Measurements from ENCODE around the gene CSMD2. TPM values are rescaled to one million over a fixed set of nuclear protein-coding genes. Genes with fewer than 3 reads are reported as not detected.
"Not testable (repeated sequence)": the region's sequence is repeated elsewhere in the genome, so short reads cannot be mapped to it uniquely, and the experiment has no call there.

CSMD2 gene
- total RNA-seq, 1 experiment from 2014 or later = 0.03 TPM

DNA sequence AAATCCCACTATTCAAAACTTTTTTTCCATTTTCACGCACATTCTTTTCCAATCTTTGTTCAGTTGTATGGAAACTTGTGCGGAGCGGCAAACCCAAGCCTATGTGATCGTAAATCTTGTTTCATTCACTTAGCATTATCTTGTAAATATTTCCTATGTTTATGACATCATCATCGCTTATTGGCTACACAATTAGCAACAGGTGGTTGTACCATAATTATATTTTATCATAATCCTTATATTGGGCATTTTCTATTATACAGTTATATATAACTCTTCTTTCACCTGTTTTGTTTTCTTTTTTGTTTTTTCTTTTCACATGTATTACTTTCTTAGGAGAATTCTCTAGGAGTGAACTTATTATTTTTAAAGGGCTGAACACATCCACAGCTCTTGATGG is 627.1 kb downstream of the CSMD2 start:
- in situ Hi-C loops (cut with HindIII; ENCODE audit: low pct_unique_long_range_greater_than_20kb, low sequenced_read_pairs) = no loop called here

GRCh38 chr1:33535334-33535733 is 629.7 kb downstream of the CSMD2 start:
- no peak for DNase-seq (ENCODE audit: low read depth, low spot score)
- in situ Hi-C loops (cut with HindIII; ENCODE audit: low pct_unique_long_range_greater_than_20kb, low sequenced_read_pairs) = no loop called here

More for the DNA sequence above, 627.1 kb downstream of the CSMD2 start:
- no peak for DNase-seq (ENCODE audit: low read depth, low spot score)

GRCh38 chr1:33532936-33533335 is 632.1 kb downstream of the CSMD2 start:
- in situ Hi-C loops (cut with HindIII; ENCODE audit: low pct_unique_long_range_greater_than_20kb, low sequenced_read_pairs) = no loop called here
- no peak for DNase-seq (ENCODE audit: low read depth, low spot score)

DNA sequence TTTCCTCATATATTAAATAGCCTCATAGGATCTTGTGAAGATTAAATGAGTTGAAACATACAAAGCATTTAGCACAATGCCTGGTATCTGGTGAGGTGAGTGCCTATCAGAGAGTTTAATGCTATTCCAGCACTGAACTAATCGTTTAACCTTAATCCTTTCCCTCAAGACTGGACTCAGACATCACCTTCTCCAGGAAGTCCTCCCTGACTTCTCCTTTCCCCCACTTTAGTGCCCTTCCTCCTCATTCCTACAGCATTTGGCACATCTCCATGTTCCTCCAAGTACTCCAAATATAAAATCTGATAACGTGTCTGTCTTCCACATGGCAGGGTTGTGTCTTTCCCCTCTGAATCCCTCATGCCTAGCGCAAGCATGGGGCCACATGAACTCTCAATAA is 632.8 kb downstream of the CSMD2 start:
- in situ Hi-C loops (cut with HindIII; ENCODE audit: low pct_unique_long_range_greater_than_20kb, low sequenced_read_pairs) = no loop called here
- no peak for DNase-seq (ENCODE audit: low read depth, low spot score)

- in situ Hi-C loops (cut with HindIII; ENCODE audit: low pct_unique_long_range_greater_than_20kb, low sequenced_read_pairs) = no loop called here
- no peak for DNase-seq (ENCODE audit: low read depth, low spot score)
These were observed 635.1 kb downstream of the CSMD2 start for GRCh38 chr1:33529957-33530356.

GRCh38 chr1:33527934-33528333 is 637.1 kb downstream of the CSMD2 start:
- in situ Hi-C loops (cut with HindIII; ENCODE audit: low pct_unique_long_range_greater_than_20kb, low sequenced_read_pairs) = no loop called here

DNA sequence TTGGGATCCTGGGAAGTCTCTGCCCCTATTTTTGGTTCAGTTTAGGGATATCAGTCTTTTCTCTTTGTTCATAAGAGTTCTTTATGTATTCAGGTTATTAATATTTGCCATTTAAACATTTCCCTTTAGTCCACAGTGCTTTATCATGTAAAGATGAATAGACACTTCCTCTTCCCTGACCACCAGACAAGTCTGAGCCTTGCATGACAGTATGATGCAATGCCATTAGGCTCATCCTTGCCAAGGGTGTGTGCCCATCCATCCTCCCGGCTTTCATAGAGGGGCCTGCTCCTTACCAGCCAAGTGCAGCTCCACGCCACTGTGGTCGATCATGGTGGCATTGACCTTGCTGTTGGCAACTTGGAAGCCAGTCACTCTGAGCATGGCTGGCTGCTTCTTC is 640.4 kb downstream of the CSMD2 start:
- in situ Hi-C loops (cut with HindIII; ENCODE audit: low pct_unique_long_range_greater_than_20kb, low sequenced_read_pairs) = no loop called here

More at GRCh38 chr1:33527934-33528333, 637.1 kb downstream of the CSMD2 start:
- no peak for DNase-seq (ENCODE audit: low read depth, low spot score)

DNA sequence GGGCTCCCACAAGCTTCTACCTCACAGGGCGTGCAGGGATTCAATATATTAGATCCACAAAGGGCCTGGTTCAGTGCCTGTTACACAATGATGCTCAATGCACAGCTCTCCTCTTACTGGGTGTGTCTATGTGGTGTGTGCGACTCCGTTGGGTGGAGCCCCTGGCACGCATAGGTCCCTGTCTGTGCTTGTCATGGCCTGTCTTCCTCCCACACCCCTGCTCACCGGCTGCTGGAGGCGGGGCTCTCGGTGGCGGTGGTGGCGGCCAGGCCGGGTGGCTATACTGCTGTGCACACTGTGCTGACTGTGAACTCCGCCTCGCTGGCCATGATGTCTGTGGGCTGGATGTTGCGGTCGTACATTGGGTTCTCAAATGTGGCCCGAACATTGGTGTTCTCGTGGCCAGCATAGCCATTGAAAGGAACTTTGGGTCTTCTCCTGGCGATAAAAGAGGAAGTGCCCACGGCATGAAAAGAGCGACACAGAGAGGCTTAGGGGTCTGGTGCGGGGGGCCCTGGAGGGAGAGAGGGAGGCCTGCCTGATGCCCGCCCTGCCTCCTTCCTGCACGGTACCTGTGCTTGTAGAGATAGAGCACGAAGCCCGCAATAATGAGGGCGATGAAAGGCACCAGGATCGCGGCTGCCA is 645.7 kb downstream of the CSMD2 start:
- no peak for DNase-seq (ENCODE audit: low read depth, low spot score)
- in situ Hi-C loops (cut with HindIII; ENCODE audit: low pct_unique_long_range_greater_than_20kb, low sequenced_read_pairs) = no loop called here

More for the DNA sequence above, 640.4 kb downstream of the CSMD2 start:
- DNase-seq (ENCODE audit: low read depth, low spot score) = no peak

- DNase-seq (ENCODE audit: low read depth, low spot score) = no peak
- in situ Hi-C loops (cut with HindIII; ENCODE audit: low pct_unique_long_range_greater_than_20kb, low sequenced_read_pairs) = no loop called here
These were observed 647.3 kb downstream of the CSMD2 start for GRCh38 chr1:33517596-33518250.

GRCh38 chr1:33516891-33517567 is 648.0 kb downstream of the CSMD2 start:
- in situ Hi-C loops (cut with HindIII; ENCODE audit: low pct_unique_long_range_greater_than_20kb, low sequenced_read_pairs) = no loop called here

GRCh38 chr1:33516428-33516827 is 648.6 kb downstream of the CSMD2 start:
- in situ Hi-C loops (cut with HindIII; ENCODE audit: low pct_unique_long_range_greater_than_20kb, low sequenced_read_pairs) = no loop called here
- DNase-seq (ENCODE audit: low read depth, low spot score) = no peak

More at GRCh38 chr1:33516891-33517567, 648.0 kb downstream of the CSMD2 start:
- no peak for DNase-seq (ENCODE audit: low read depth, low spot score)

GRCh38 chr1:33515607-33516006 is 649.4 kb downstream of the CSMD2 start:
- no peak for DNase-seq (ENCODE audit: low read depth, low spot score)

GRCh38 chr1:33515112-33515511 is 649.9 kb downstream of the CSMD2 start:
- in situ Hi-C loops (cut with HindIII; ENCODE audit: low pct_unique_long_range_greater_than_20kb, low sequenced_read_pairs) = no loop called here
- DNase-seq (ENCODE audit: low read depth, low spot score) = no peak

More at GRCh38 chr1:33515607-33516006, 649.4 kb downstream of the CSMD2 start:
- in situ Hi-C loops (cut with HindIII; ENCODE audit: low pct_unique_long_range_greater_than_20kb, low sequenced_read_pairs) = no loop called here

GRCh38 chr1:33512226-33513011 is 652.6 kb downstream of the CSMD2 start:
- DNase-seq (ENCODE audit: low read depth, low spot score) = no peak

GRCh38 chr1:33509276-33509675 is 655.8 kb downstream of the CSMD2 start:
- in situ Hi-C loops (cut with HindIII; ENCODE audit: low pct_unique_long_range_greater_than_20kb, low sequenced_read_pairs); DNase-seq (ENCODE audit: low read depth, low spot score): not testable (repeated sequence)

More at GRCh38 chr1:33512226-33513011, 652.6 kb downstream of the CSMD2 start:
- in situ Hi-C loops (cut with HindIII; ENCODE audit: low pct_unique_long_range_greater_than_20kb, low sequenced_read_pairs) = no loop called here

GRCh38 chr1:33508151-33508550 is 656.9 kb downstream of the CSMD2 start:
- in situ Hi-C loops (cut with HindIII; ENCODE audit: low pct_unique_long_range_greater_than_20kb, low sequenced_read_pairs) = no loop called here

GRCh38 chr1:33507661-33508060 is 657.4 kb downstream of the CSMD2 start:
- no peak for DNase-seq (ENCODE audit: low read depth, low spot score)
- in situ Hi-C loops (cut with HindIII; ENCODE audit: low pct_unique_long_range_greater_than_20kb, low sequenced_read_pairs) = no loop called here

More at GRCh38 chr1:33508151-33508550, 656.9 kb downstream of the CSMD2 start:
- DNase-seq (ENCODE audit: low read depth, low spot score) = no peak

DNA sequence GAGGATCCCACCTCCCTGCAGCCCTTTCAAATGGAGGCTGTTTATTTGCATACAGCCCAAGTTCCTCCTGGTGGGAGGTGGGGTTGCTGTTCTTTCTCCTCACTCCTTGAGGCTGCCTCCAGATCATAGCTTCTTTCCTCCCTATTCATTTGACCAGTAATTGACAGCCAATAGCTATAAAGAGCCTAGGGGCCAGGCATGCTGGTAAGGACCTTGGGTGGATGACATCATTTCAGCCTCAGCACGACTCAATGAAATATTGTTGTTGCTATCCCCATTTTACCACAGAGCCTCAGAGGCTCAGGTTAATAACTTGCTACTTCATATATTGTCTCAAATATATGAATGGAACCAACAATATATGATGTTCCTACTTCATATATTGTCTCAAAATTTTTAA is 661.5 kb downstream of the CSMD2 start:
- DNase-seq (ENCODE audit: low read depth, low spot score) = no peak
- in situ Hi-C loops (cut with HindIII; ENCODE audit: low pct_unique_long_range_greater_than_20kb, low sequenced_read_pairs) = no loop called here
